Neutrophil (primary cell): ENCODE measurements around the gene MAPRE3.

Source experiments
- H3K27ac ChIP-seq: fragments of 200-600 bp; sonication (generic); 2 replicates; pipeline ENCODE4 v1.5.1; 2016; ENCODE audit warnings: mild to moderate bottlenecking, moderate library complexity
- H3K27me3 ChIP-seq: fragments of 200-600 bp; sonication (generic); 2 replicates; pipeline ENCODE4 v1.6.0; 2016; ENCODE audit warnings: mild to moderate bottlenecking
- H3K36me3 ChIP-seq: fragments of 200-600 bp; sonication (generic); 2 replicates; pipeline ENCODE4 v1.5.1; 2017
- H3K4me1 ChIP-seq, 2 experiments: fragments of 200-600 bp in 1 of 2; sonication (generic) in 1 of 2; 1 replicate in 1 of 2; 2 replicates in 1 of 2; pipeline versions ENCODE4 v1.5.1 to v1.6.1; 2013 to 2016; ENCODE audit warnings: low read depth in 1 of 2, low read length in 1 of 2, mild to moderate bottlenecking in 1 of 2, moderate library complexity in 1 of 2; ENCODE audit not compliant: control insufficient read depth in 1 of 2, insufficient read depth in 1 of 2
- H3K4me3 ChIP-seq, 2 experiments: fragments of 200-600 bp in 1 of 2; sonication (generic) in 1 of 2; 1 replicate in 1 of 2; 2 replicates in 1 of 2; pipeline ENCODE4 v1.5.1; 2013 to 2016; ENCODE audit warnings: low read depth in 1 of 2, low read length in 1 of 2, mild to moderate bottlenecking in 1 of 2, moderate library complexity in 1 of 2
- H3K9me3 ChIP-seq: fragments of 200-600 bp; sonication (generic); 2 replicates; pipeline ENCODE4 v1.5.1; 2016
- TF ChIP-seq, protein P1 (sequence below): fragments of 200-600 bp; sonication (generic); IDR thresholded peaks from 2 replicates; pipeline ENCODE4 v1.5.1; 2016; ENCODE audit warnings: antibody characterized with exemption

Gene MAPRE3

DNA sequence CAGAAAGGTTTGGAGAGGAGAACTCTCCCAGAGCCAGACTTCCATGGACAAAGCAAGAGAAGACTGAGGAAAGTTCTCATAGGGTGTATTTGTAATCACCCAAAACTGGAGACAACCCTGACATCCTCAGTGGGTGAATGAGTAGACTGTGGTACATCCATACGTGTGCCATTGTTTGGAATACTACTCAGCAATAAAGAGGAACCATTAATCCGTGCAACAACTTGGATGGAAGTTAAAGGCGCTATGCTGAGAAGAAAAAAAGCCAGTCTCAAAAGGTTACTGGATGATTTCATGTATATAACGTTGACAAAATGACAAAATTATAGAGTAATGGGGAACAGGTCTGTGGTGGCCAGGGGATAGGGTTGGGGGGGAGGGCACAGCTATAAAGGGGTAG lies 38.2 kb downstream of the MAPRE3 start:
- no peaks in the 10 kb centered on the region for H3K4me1 ChIP-seq
- H3K36me3 ChIP-seq, result no peaks in the 10 kb centered on the region
- TF ChIP-seq, protein P1, sequence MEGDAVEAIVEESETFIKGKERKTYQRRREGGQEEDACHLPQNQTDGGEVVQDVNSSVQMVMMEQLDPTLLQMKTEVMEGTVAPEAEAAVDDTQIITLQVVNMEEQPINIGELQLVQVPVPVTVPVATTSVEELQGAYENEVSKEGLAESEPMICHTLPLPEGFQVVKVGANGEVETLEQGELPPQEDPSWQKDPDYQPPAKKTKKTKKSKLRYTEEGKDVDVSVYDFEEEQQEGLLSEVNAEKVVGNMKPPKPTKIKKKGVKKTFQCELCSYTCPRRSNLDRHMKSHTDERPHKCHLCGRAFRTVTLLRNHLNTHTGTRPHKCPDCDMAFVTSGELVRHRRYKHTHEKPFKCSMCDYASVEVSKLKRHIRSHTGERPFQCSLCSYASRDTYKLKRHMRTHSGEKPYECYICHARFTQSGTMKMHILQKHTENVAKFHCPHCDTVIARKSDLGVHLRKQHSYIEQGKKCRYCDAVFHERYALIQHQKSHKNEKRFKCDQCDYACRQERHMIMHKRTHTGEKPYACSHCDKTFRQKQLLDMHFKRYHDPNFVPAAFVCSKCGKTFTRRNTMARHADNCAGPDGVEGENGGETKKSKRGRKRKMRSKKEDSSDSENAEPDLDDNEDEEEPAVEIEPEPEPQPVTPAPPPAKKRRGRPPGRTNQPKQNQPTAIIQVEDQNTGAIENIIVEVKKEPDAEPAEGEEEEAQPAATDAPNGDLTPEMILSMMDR, result no peak
- H3K9me3 ChIP-seq, result no peaks in the 10 kb centered on the region
- H3K27ac ChIP-seq, result no peak overlapping the region
- no peak overlapping the region for H3K4me3 ChIP-seq
- H3K27me3 ChIP-seq, result peaks cover 32% of the 10 kb centered on the region

DNA sequence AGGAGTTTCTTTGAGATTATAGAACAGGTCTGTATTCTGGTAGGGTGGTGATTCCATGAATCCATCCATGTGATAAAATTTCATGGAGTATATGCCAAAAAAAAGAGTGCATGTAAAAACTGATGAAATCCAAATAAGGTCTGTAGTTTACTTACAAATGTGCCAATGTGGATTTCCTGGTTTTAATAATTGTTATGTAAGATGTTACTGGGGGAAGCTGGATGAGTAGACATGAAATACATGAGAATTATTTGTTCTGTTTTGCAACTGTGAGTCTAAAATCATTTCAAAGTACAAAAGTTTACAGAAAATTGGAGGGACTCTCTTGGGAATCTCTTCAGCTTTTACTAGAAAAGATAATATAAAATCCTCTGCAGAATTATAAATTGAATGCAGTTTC lies 38.6 kb downstream of the MAPRE3 start:
- no peaks in the 10 kb centered on the region for H3K9me3 ChIP-seq
- H3K4me3 ChIP-seq, result no peak overlapping the region
- TF ChIP-seq, protein P1, result no peak

GRCh38 chr2:27009716-27010115 lies 39.3 kb downstream of the MAPRE3 start:
- no peaks in the 10 kb centered on the region for H3K4me1 ChIP-seq
- H3K4me3 ChIP-seq, result no peak overlapping the region
- TF ChIP-seq, protein P1, result no peak
- H3K27me3 ChIP-seq, result peaks cover 34% of the 10 kb centered on the region
- H3K9me3 ChIP-seq, result no peaks in the 10 kb centered on the region
- no peaks in the 10 kb centered on the region for H3K36me3 ChIP-seq
- no peak overlapping the region for H3K27ac ChIP-seq

More for the DNA sequence above, 38.6 kb downstream of the MAPRE3 start:
- Histone ChIP-seq H3K27ac (no peak overlapping the region), H3K4me1 (no peaks in the 10 kb centered on the region), H3K36me3 (no peaks in the 10 kb centered on the region), H3K27me3 (peaks cover 34% of the 10 kb centered on the region)

GRCh38 chr2:27010139-27010538 lies 39.7 kb downstream of the MAPRE3 start:
- H3K36me3 ChIP-seq, result no peaks in the 10 kb centered on the region
- H3K4me1 ChIP-seq, result no peaks in the 10 kb centered on the region
- no peak overlapping the region for H3K4me3 ChIP-seq
- peaks cover 32% of the 10 kb centered on the region for H3K27me3 ChIP-seq
- TF ChIP-seq, protein P1, result no peak
- no peak overlapping the region for H3K27ac ChIP-seq
- no peaks in the 10 kb centered on the region for H3K9me3 ChIP-seq

GRCh38 chr2:27013738-27014137 lies 43.3 kb downstream of the MAPRE3 start:
- no peak overlapping the region for H3K27ac ChIP-seq
- H3K4me3 ChIP-seq, result no peak overlapping the region

More at GRCh38 chr2:27013738-27014137, 43.3 kb downstream of the MAPRE3 start:
- Histone ChIP-seq H3K4me1 (no peaks in the 10 kb centered on the region), H3K27me3 (peaks cover 15% of the 10 kb centered on the region), H3K9me3 (no peaks in the 10 kb centered on the region), H3K36me3 (no peaks in the 10 kb centered on the region)
- TF ChIP-seq, protein P1, result no peak
